Measurements from ENCODE around the gene PPP1R9A. TPM values are rescaled to one million over a fixed set of nuclear protein-coding genes. Genes with fewer than 3 reads are reported as not detected.

The PPP1R9A gene
- polyA plus RNA-seq, 1 donor from 2014 or later, result 52.8 TPM

DNA sequence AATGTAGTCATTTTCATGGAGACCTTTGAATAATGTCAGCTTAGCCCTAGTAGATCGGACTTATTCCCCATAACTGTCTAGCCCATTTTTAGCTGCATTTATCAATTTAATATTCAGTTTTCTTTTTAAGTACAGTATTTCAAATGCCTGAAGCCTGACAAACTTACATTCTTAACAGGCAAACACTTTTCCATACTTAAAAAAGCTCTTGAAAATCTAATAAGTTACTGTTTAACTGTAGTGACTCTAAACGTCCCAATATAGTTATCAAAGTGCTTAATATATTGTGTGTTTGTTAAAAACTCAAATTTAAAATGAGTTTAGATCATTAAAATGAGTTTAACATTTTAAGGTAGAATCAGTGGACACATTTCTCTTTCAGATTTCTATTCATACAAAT lies 372.0 kb downstream of the PPP1R9A start:
- H3K9ac ChIP-seq (ENCODE audit: low read length), result no peak overlapping the region
- no peaks in the 10 kb centered on the region for H3K9me3 ChIP-seq (ENCODE audit: low read length)
- no peak overlapping the region for H3K4me2 ChIP-seq (ENCODE audit: low read length)
- TF ChIP-seq SMC3 (conservative IDR thresholded peaks at IDR 0.05; ENCODE audit: poor library complexity), result no peak
- no peaks in the 10 kb centered on the region for H3K9me2 ChIP-seq (ENCODE audit: insufficient read depth, low read length)
- no peak overlapping the region for H3K4me3 ChIP-seq (ENCODE audit: low read length)
- H3F3A ChIP-seq (ENCODE audit: insufficient read depth, low read length, poor library complexity, severe bottlenecking), result no peaks in the 10 kb centered on the region
- H2AFZ ChIP-seq (ENCODE audit: low read depth, low read length), result no peak overlapping the region
- H3K27ac ChIP-seq (ENCODE audit: low read length), result no peak overlapping the region
- no peaks in the 10 kb centered on the region for H3K79me2 ChIP-seq (replicated peaks; ENCODE audit: insufficient read depth, low read length)
- H3K27me3 ChIP-seq (ENCODE audit: insufficient read depth, low read depth, low read length), result no peaks in the 10 kb centered on the region
- H4K20me1 ChIP-seq (ENCODE audit: insufficient read depth), result no peaks in the 10 kb centered on the region
- H3K36me3 ChIP-seq (ENCODE audit: insufficient read depth, low read length), result peaks cover 3% of the 10 kb centered on the region

DNA sequence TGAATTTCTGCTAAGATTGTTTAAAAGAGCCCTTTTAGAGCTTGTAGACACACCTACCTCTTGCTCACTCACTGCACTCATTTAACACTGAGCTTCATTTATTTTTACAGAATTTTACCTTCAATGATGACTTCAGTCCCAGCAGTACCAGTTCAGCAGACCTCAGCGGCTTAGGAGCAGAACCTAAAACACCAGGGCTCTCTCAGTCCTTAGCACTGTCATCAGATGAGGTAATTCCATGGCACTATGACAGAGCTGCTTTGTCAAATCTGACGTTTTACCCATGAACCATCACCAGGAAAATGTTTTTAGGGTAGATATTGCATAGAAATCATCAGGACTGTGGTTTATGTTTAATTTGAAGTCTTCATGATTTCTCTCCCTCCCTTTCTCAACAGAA lies 378.7 kb downstream of the PPP1R9A start:
- Histone ChIP-seq H3K9ac (ENCODE audit: low read length) (no peak overlapping the region), H3K9me2 (ENCODE audit: insufficient read depth, low read length) (no peaks in the 10 kb centered on the region), H3K79me2 (replicated peaks; ENCODE audit: insufficient read depth, low read length) (no peaks in the 10 kb centered on the region), H3K27me3 (ENCODE audit: insufficient read depth, low read depth, low read length) (no peaks in the 10 kb centered on the region), H3K36me3 (ENCODE audit: insufficient read depth, low read length) (peaks cover 30% of the 10 kb centered on the region), H3K4me2 (ENCODE audit: low read length) (no peak overlapping the region), H3K9me3 (ENCODE audit: low read length) (no peaks in the 10 kb centered on the region), H3K27ac (ENCODE audit: low read length) (no peak overlapping the region), H4K20me1 (ENCODE audit: insufficient read depth) (no peaks in the 10 kb centered on the region), H2AFZ (ENCODE audit: low read depth, low read length) (no peak overlapping the region), H3F3A (ENCODE audit: insufficient read depth, low read length, poor library complexity, severe bottlenecking) (no peaks in the 10 kb centered on the region), H3K4me3 (ENCODE audit: low read length) (no peak overlapping the region)
- TF ChIP-seq CTCF (IDR thresholded peaks at IDR 0.05; ENCODE audit: poor library complexity, severe bottlenecking) (no peak), EP300 (conservative IDR thresholded peaks at IDR 0.05; ENCODE audit: poor library complexity, severe bottlenecking) (no peak), MXI1 (conservative IDR thresholded peaks at IDR 0.05; ENCODE audit: poor library complexity, severe bottlenecking) (no peak), REST (IDR thresholded peaks at IDR 0.05; ENCODE audit: borderline replicate concordance) (no peak), SMC3 (conservative IDR thresholded peaks at IDR 0.05; ENCODE audit: poor library complexity) (no peak), EZH2 (IDR thresholded peaks at IDR 0.05; ENCODE audit: borderline replicate concordance, insufficient read depth, low read length, poor library complexity, severe bottlenecking) (no peak)

- Histone ChIP-seq H2AFZ (ENCODE audit: low read depth, low read length) (no peak overlapping the region), H3K79me2 (replicated peaks; ENCODE audit: insufficient read depth, low read length) (no peaks in the 10 kb centered on the region), H3K9ac (ENCODE audit: low read length) (no peak overlapping the region), H3K4me3 (ENCODE audit: low read length) (no peak overlapping the region), H3F3A (ENCODE audit: insufficient read depth, low read length, poor library complexity, severe bottlenecking) (peaks cover 5% of the 10 kb centered on the region), H3K9me3 (ENCODE audit: low read length) (no peaks in the 10 kb centered on the region), H3K9me2 (ENCODE audit: insufficient read depth, low read length) (no peaks in the 10 kb centered on the region), H3K4me2 (ENCODE audit: low read length) (no peak overlapping the region), H3K36me3 (ENCODE audit: insufficient read depth, low read length) (peaks cover 30% of the 10 kb centered on the region), H4K20me1 (ENCODE audit: insufficient read depth) (no peaks in the 10 kb centered on the region), H3K27ac (ENCODE audit: low read length) (no peak overlapping the region), H3K27me3 (ENCODE audit: insufficient read depth, low read depth, low read length) (no peaks in the 10 kb centered on the region)
- TF ChIP-seq REST (IDR thresholded peaks at IDR 0.05; ENCODE audit: borderline replicate concordance), result no peak
- TF ChIP-seq TAF1 (IDR thresholded peaks at IDR 0.05; ENCODE audit: low read depth), result no peak
- TF ChIP-seq POLR2AphosphoS5 (IDR thresholded peaks at IDR 0.05), result no peak
- no peak for TF ChIP-seq EP300 (conservative IDR thresholded peaks at IDR 0.05; ENCODE audit: poor library complexity, severe bottlenecking)
- TF ChIP-seq RAD21 (conservative IDR thresholded peaks at IDR 0.05), result no peak
- no peak for TF ChIP-seq MXI1 (conservative IDR thresholded peaks at IDR 0.05; ENCODE audit: poor library complexity, severe bottlenecking)
- TF ChIP-seq SMC3 (conservative IDR thresholded peaks at IDR 0.05; ENCODE audit: poor library complexity), result no peak
- no peak for TF ChIP-seq CTCF (IDR thresholded peaks at IDR 0.05; ENCODE audit: poor library complexity, severe bottlenecking)
- TF ChIP-seq EZH2 (IDR thresholded peaks at IDR 0.05; ENCODE audit: borderline replicate concordance, insufficient read depth, low read length, poor library complexity, severe bottlenecking), result no peak
Measured at GRCh38 chr7:95290166-95290830, 382.9 kb downstream of the PPP1R9A start.

Measured in neural cell (in vitro differentiated cells).